ENCODE measurements around the gene UMAD1.

DNA sequence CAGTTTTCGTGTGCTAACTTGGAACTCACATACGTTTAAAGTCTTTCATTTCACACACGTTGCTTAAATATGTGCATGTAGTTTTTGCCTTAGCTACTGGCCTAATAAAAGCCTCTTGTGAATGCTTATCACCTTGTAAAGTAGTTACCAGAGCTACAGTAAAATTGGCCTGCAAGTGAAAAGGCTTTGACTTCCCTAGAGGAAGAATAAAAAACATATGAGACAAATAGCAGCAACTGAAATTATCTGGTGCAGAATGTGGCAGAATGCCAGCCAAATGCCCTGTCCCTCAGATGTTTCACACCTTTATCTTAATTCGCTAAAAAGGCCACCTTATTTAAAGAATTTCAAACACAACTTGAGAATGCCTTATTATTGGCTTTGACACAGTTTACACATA, 105.9 kb downstream of the UMAD1 start:
- TF ChIP-seq, protein P1, sequence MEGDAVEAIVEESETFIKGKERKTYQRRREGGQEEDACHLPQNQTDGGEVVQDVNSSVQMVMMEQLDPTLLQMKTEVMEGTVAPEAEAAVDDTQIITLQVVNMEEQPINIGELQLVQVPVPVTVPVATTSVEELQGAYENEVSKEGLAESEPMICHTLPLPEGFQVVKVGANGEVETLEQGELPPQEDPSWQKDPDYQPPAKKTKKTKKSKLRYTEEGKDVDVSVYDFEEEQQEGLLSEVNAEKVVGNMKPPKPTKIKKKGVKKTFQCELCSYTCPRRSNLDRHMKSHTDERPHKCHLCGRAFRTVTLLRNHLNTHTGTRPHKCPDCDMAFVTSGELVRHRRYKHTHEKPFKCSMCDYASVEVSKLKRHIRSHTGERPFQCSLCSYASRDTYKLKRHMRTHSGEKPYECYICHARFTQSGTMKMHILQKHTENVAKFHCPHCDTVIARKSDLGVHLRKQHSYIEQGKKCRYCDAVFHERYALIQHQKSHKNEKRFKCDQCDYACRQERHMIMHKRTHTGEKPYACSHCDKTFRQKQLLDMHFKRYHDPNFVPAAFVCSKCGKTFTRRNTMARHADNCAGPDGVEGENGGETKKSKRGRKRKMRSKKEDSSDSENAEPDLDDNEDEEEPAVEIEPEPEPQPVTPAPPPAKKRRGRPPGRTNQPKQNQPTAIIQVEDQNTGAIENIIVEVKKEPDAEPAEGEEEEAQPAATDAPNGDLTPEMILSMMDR (conservative IDR thresholded peaks at IDR 0.05; ENCODE audit: low read length): no peak
- no peak for TF ChIP-seq EZH2phosphoT487 (IDR thresholded peaks at IDR 0.05; ENCODE audit: borderline replicate concordance)
